ENCODE measurements around the gene RHD. TPM values are rescaled to one million over a fixed set of nuclear protein-coding genes. Genes with fewer than 3 reads are reported as not detected.
A peak's percentile ranks its signal among the peaks of the same experiment; 100 is the strongest.

The RHD gene
- total RNA-seq, 1 experiment from 2014 or later: 1.3 TPM

GRCh38 chr1:25255706-25256577 lies 16.4 kb upstream of the RHD start:
- H3K27ac ChIP-seq (ENCODE audit: insufficient read length, low read depth, low read length): no peak overlapping the region
- no peak overlapping the region for H2BK20ac ChIP-seq (ENCODE audit: low read depth, low read length, poor library complexity, severe bottlenecking)
- no peak overlapping the region for H2BK5ac ChIP-seq (ENCODE audit: insufficient read length, low read length)
- no peak overlapping the region for H2BK120ac ChIP-seq (ENCODE audit: low read depth, low read length, poor library complexity, severe bottlenecking)
- H3T11ph ChIP-seq (ENCODE audit: low read length): no peak overlapping the region
- no peak overlapping the region for H3K14ac ChIP-seq (ENCODE audit: insufficient read depth, low read length)
- H3K4me2 ChIP-seq (ENCODE audit: insufficient read depth, insufficient read length, low read length): no peak overlapping the region
- Mint-ChIP-seq H3K9me3 (no peaks in the 10 kb centered on the region), H3K4me1 (peaks cover 25% of the 10 kb centered on the region in 2 experiments), H3K27me3 (ENCODE audit: low read depth) (no peaks in the 10 kb centered on the region), H3K27ac (0 out of 7 replicates have a peak overlapping the region, but pooled peaks of 1 of the 3 experiments have one; percentile 13), H3K4me3 (no peak overlapping the region), H3K36me3 (ENCODE audit: insufficient read depth in 1 of 3, low read depth in 3 of 3) (no peaks in the 10 kb centered on the region)
- no peak overlapping the region for H4K8ac ChIP-seq (replicated peaks; ENCODE audit: insufficient read length, low read depth, low read length)
- H3K4me1 ChIP-seq (ENCODE audit: insufficient read depth, low read length): peaks cover 3% of the 10 kb centered on the region; the same call in 1 of the 2 replicates
- H4K20me1 ChIP-seq (ENCODE audit: control insufficient read depth, insufficient read depth, insufficient read length): no peaks in the 10 kb centered on the region
- no peak overlapping the region for H4K5ac ChIP-seq (ENCODE audit: insufficient read length, low read depth, low read length)
- H2BK12ac ChIP-seq (ENCODE audit: insufficient read length, low read depth, low read length): no peak overlapping the region
- H2AK5ac ChIP-seq (ENCODE audit: insufficient read length, low read length): no peak overlapping the region
- no peaks in the 10 kb centered on the region for H3K9me3 ChIP-seq (ENCODE audit: control insufficient read depth, low read depth, low read length)
- no peak overlapping the region for H4K91ac ChIP-seq (ENCODE audit: insufficient read length, low read depth, low read length)
- no peaks in the 10 kb centered on the region for H3K27me3 ChIP-seq (ENCODE audit: insufficient read depth, low read length)
- DNase-seq: no peak
- no peaks in the 10 kb centered on the region for H3K79me2 ChIP-seq (ENCODE audit: insufficient read depth, low read length)
- no peak overlapping the region for H2BK15ac ChIP-seq (ENCODE audit: low read depth, low read length)
- no peak overlapping the region for H3K4ac ChIP-seq (ENCODE audit: low read depth, low read length)
- H3K9ac ChIP-seq (ENCODE audit: extremely low read depth, insufficient read length, low read length): no peak overlapping the region
- no peak overlapping the region for H3K23ac ChIP-seq (ENCODE audit: insufficient read length, low read depth, low read length)
- H3K23me2 ChIP-seq (ENCODE audit: insufficient read length, low read depth, low read length, poor library complexity, severe bottlenecking): no peaks in the 10 kb centered on the region
- no peak overlapping the region for H3K56ac ChIP-seq (ENCODE audit: insufficient read length, low read depth, low read length)
- H2AFZ ChIP-seq (ENCODE audit: low read length): no peak overlapping the region
- no peak overlapping the region for H3K18ac ChIP-seq (ENCODE audit: insufficient read length, low read depth, low read length)
- no CpG with 5 or more reads among the region's 18 CpGs for WGBS (ENCODE audit: extremely low coverage, insufficient read length, low lambda C conversion rate)
- H3K79me1 ChIP-seq (ENCODE audit: insufficient read depth, low read depth, low read length, poor library complexity, severe bottlenecking): no peaks in the 10 kb centered on the region
- TF ChIP-seq CTCF (conservative IDR thresholded peaks at IDR 0.05): no peak
